GM18858 (cell line): Measurements from ENCODE around the gene ENDOD1.
"Not testable (repeated sequence)": the region's sequence is repeated elsewhere in the genome, so short reads cannot be mapped to it uniquely, and the experiment has no call there.

Experiments used
- ATAC-seq: cut with Tn5 transposase; IDR thresholded peaks from one replicate; pipeline ENCODE4 v1.9.1; 2021; ENCODE audit not compliant: unreplicated experiment

The ENDOD1 gene

GRCh38 chr11:95089620-95090542 lies at the start of gene ENDOD1:
Gene ENDOD1, plus strand, starts transcription at chr11:95089846. Its CDS starts 82 bp downstream, at chr11:95089928.
- ATAC-seq = peak; percentile 80

- no peak for ATAC-seq
Observed at GRCh38 chr11:95042239-95042638, 47.4 kb upstream of the ENDOD1 start.

GRCh38 chr11:95042906-95043305 lies 46.7 kb upstream of the ENDOD1 start:
- ATAC-seq = no peak

- ATAC-seq = no peak
Observed at GRCh38 chr11:95044010-95044409, 45.6 kb upstream of the ENDOD1 start.

GRCh38 chr11:95045812-95046211 lies 43.8 kb upstream of the ENDOD1 start:
- no peak for ATAC-seq

GRCh38 chr11:95049122-95049521 lies 40.5 kb upstream of the ENDOD1 start, which contains the start of gene KDM4F:
Gene KDM4F, plus strand, starts transcription at chr11:95049422.
- not testable (repeated sequence) for ATAC-seq

GRCh38 chr11:95050595-95051202 lies 38.9 kb upstream of the ENDOD1 start:
- ATAC-seq = no peak

- ATAC-seq = no peak
Observed at GRCh38 chr11:95054356-95054755, 35.3 kb upstream of the ENDOD1 start.

- peak; percentile 99 for ATAC-seq
Observed at GRCh38 chr11:95055283-95055897, 34.3 kb upstream of the ENDOD1 start.

GRCh38 chr11:95057959-95058358 lies 31.7 kb upstream of the ENDOD1 start:
- ATAC-seq = no peak

GRCh38 chr11:95058621-95059020 lies 31.0 kb upstream of the ENDOD1 start:
- ATAC-seq = no peak

GRCh38 chr11:95059046-95059445 lies 30.6 kb upstream of the ENDOD1 start:
- ATAC-seq = no peak

GRCh38 chr11:95065336-95065735 lies 24.3 kb upstream of the ENDOD1 start:
- no peak for ATAC-seq

- ATAC-seq = peak; percentile 33
Observed at GRCh38 chr11:95066716-95067038, 23.0 kb upstream of the ENDOD1 start, which contains the start of gene SRSF8. Gene SRSF8, plus strand, starts transcription at chr11:95066919. Its CDS starts 308 bp downstream, at chr11:95067227.

GRCh38 chr11:95067039-95067840 lies 22.4 kb upstream of the ENDOD1 start:
- peak; percentile 39 for ATAC-seq

GRCh38 chr11:95067841-95068219 lies 21.8 kb upstream of the ENDOD1 start:
- ATAC-seq = no peak

- peak; percentile 71 for ATAC-seq
Observed at GRCh38 chr11:95068549-95068948, 21.1 kb upstream of the ENDOD1 start.

GRCh38 chr11:95070471-95070870 lies 19.2 kb upstream of the ENDOD1 start:
- no peak for ATAC-seq

GRCh38 chr11:95072948-95073347 lies 16.7 kb upstream of the ENDOD1 start:
- no peak for ATAC-seq

- no peak for ATAC-seq
Observed at GRCh38 chr11:95074792-95075563, 14.7 kb upstream of the ENDOD1 start.
